Activated B cell treated with CpG ODN at 0.5 μM for 24 hours (primary cell): ENCODE results near the gene MEF2B. TPM values are rescaled to one million over a fixed set of nuclear protein-coding genes. Genes with fewer than 3 reads are reported as not detected.
A peak's percentile ranks its signal among the peaks of the same experiment; 100 is the strongest.

Source experiments
- ATAC-seq: fragments of 200-7000 bp; cut with Tn5 transposase; one replicate; pipeline ENCODE4 v1.10.0; 2021; ENCODE audit warnings: low read depth, mild to moderate bottlenecking, moderate library complexity
- CTCF ChIA-PET: fragments of 350-600 bp; sonication (Branson Sonifier 250); formaldehyde crosslinking; loops from one replicate; lab custom pipeline; 2021; ENCODE audit warnings: antibody characterized with exemption; lab: Charles Lee
- POLR2A ChIA-PET: fragments of 350-600 bp; sonication (Branson Sonifier 250); formaldehyde crosslinking; loops from one replicate; lab custom pipeline; 2021; ENCODE audit warnings: antibody characterized with exemption; lab: Charles Lee
- DNase-seq: peaks from one replicate; pipeline ENCODE4 v3.0.0; 2022
- H3K27ac Mint-ChIP-seq: one replicate; pipeline ENCODE4 v1.8.0; 2020; ENCODE audit warnings: mixed read lengths
- H3K27me3 Mint-ChIP-seq: one replicate; pipeline ENCODE4 v1.8.0; 2021; ENCODE audit warnings: mixed read lengths
- H3K36me3 Mint-ChIP-seq: one replicate; pipeline ENCODE4 v1.8.0; 2021; ENCODE audit warnings: low read depth, mixed read lengths
- H3K4me1 Mint-ChIP-seq: one replicate; pipeline ENCODE4 v1.8.0; 2021; ENCODE audit warnings: mixed read lengths
- H3K4me3 Mint-ChIP-seq: one replicate; pipeline ENCODE4 v1.8.0; 2020; ENCODE audit warnings: mild to moderate bottlenecking, mixed read lengths
- H3K9me3 Mint-ChIP-seq: one replicate; pipeline ENCODE4 v1.8.0; 2020; ENCODE audit warnings: mixed read lengths
- intact Hi-C: fragments of 100-400 bp; cut with micrococcal nuclease; formaldehyde crosslinking; loops from one replicate; pipeline ENCODE4 v1.15.1; 2024
- total RNA-seq: library from RNA; stranded (reverse); gene quantifications from 2 replicates; pipeline ENCODE4 v1.2.3, GENCODE V29; 2022
- TF ChIP-seq, protein P1 (sequence below): fragments of 200-600 bp; IDR thresholded peaks from one replicate; pipeline ENCODE4 v1.8.0; 2022; ENCODE audit warnings: antibody characterized with exemption, mild to moderate bottlenecking

Gene MEF2B
- total RNA-seq, 1 donor from 2014 or later: 15.5 TPM

DNA sequence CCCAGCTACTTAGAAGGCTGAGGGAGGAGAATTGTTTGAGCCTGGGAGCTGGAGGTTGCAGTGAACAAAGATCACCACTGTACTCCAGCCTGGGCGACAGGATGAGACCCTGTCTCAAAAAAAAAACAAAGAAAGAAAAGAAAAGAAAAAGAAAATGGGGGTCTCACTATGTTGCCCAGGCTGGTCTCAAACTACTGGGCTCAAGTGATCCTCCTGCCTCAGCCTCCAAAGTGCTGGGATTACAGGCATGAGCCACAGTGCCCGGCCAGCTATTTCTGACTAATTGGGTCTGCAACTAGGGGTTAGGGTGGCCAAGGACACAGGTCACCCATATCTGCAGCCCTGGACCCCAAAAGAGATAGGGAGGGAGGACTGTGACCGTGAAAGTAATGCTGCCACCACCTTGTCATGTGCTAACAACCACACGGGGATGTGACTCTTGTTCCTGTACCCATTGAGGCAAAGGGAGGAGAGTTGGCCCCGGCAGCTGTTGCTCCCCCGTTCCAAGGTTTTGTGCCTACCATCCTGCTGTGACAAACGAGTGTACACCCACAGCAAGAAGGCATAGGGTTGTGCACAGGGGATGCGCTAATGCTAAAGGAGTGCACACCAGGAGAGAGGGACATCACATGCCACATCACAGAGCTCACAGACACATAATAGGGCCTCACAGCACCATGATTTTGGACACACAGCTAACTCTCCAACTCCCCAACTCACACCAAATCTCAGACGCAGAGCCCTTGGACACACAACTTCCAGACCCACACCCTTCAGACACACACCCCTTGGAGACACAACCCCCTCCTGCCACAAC lies 619 bp downstream of the MEF2B start:
- ChIA-PET CTCF (interaction anchor here (1.0 to 1.6 kb wide), 5 partner anchors 14 to 116 kb away, joined by 3 to 8 read pairs (median 5); no protein-coding TSS in a partner anchor), POLR2A (interaction anchor here (0.5 to 3.1 kb wide), 7 partner anchors 9 to 281 kb away, joined by 3 to 48 read pairs (median 9); partner anchors contain the start of gene NR2C2AP)
- H3K4me1 Mint-ChIP-seq: peaks cover 32% of the 10 kb centered on the region
- no peaks in the 10 kb centered on the region for H3K27me3 Mint-ChIP-seq
- H3K36me3 Mint-ChIP-seq: no peaks in the 10 kb centered on the region
- intact Hi-C loops: loop anchor here (1.0 kb wide), 3 partner anchors 9 to 23 kb away; no protein-coding TSS in a partner anchor
- no peak overlapping the region for H3K27ac Mint-ChIP-seq
- peak overlapping the region; percentile 83 for H3K4me3 Mint-ChIP-seq
- no peaks in the 10 kb centered on the region for H3K9me3 Mint-ChIP-seq
- TF ChIP-seq, protein P1, sequence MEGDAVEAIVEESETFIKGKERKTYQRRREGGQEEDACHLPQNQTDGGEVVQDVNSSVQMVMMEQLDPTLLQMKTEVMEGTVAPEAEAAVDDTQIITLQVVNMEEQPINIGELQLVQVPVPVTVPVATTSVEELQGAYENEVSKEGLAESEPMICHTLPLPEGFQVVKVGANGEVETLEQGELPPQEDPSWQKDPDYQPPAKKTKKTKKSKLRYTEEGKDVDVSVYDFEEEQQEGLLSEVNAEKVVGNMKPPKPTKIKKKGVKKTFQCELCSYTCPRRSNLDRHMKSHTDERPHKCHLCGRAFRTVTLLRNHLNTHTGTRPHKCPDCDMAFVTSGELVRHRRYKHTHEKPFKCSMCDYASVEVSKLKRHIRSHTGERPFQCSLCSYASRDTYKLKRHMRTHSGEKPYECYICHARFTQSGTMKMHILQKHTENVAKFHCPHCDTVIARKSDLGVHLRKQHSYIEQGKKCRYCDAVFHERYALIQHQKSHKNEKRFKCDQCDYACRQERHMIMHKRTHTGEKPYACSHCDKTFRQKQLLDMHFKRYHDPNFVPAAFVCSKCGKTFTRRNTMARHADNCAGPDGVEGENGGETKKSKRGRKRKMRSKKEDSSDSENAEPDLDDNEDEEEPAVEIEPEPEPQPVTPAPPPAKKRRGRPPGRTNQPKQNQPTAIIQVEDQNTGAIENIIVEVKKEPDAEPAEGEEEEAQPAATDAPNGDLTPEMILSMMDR: no peak
- ATAC-seq (peak; percentile 9), DNase-seq (no peak)

DNA sequence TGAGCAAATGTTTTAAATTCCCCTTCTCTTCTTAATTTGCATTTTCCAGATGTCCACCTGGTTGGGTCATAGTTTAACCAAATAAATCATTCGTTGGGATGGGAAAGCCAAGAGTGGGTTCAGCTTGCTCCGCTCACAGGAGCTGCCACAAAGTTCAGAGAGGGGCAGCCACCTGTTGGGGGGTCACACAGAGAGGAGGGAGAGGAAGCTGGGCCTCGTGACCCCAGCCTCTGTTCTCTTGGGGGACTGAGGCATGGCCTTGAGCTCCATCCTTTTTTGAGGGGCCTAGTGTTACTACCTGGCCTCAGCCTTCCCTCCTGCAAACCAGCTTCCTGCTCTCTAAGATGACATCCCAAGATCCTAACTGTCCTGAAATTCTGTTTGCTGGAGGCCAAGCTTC lies 2.5 kb downstream of the MEF2B start:
- Mint-ChIP-seq H3K4me3 (no peak overlapping the region), H3K9me3 (no peaks in the 10 kb centered on the region), H3K36me3 (no peaks in the 10 kb centered on the region), H3K27ac (no peak overlapping the region), H3K4me1 (peaks cover 35% of the 10 kb centered on the region), H3K27me3 (no peaks in the 10 kb centered on the region)
- intact Hi-C loops: no loop called here
- DNase-seq (no peak), ATAC-seq (no peak)
- TF ChIP-seq, protein P1: no peak
- CTCF ChIA-PET: no interaction called here
- POLR2A ChIA-PET: interaction anchor here (1.0 to 1.4 kb wide), 2 partner anchors 9 to 12 kb away, joined by 3 to 4 read pairs; no protein-coding TSS in a partner anchor

DNA sequence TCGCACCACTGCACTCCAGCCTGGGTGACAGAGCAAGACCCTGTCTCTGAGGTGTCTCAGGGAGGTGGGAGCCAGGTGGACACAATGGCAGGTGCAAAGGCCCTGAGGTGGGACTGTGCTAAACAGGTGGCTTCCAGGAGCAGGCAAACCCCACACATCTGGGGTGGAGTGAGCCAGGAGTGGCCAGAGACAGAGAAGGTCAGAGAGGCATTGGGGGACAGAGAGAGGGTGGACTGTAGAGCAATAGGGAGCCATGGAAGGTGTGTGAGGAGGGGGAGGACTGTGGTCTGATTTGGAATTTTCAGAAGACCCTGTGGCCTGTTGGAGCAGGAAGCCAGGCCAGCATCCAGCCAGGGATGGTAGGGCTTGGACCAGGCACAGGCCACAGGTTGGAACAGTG lies 4.7 kb downstream of the MEF2B start:
- ChIA-PET CTCF (interaction anchor here (2.6 kb wide), 1 partner anchor 9 kb away, joined by 10 read pairs; no protein-coding TSS in a partner anchor), POLR2A (no interaction called here)
- ATAC-seq: no peak

DNA sequence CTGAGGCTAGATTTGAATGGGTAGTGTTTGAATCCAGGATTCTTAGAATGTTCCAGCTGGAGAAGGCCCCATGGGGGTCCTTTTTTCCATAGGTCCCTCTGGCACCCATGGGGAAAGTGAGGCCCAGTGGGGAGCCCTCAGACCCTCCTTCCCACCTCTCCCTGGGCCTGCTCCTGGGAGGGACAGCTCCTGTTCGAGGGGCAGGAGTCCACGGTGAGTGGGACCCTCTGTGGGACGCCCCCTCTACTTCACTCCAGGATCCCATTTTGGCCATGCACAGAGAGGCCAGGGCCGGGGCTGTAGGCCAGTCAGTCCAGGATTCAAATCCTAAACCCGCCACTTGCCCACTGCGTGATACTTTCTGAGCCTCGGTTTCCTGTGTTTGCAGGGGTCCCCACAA lies 7.6 kb downstream of the MEF2B start:
- Mint-ChIP-seq H3K36me3 (no peaks in the 10 kb centered on the region), H3K4me3 (no peak overlapping the region), H3K9me3 (no peaks in the 10 kb centered on the region), H3K27me3 (no peaks in the 10 kb centered on the region), H3K4me1 (peaks cover 41% of the 10 kb centered on the region), H3K27ac (peak overlapping the region; percentile 73)
- intact Hi-C loops: no loop called here
- CTCF ChIA-PET: interaction anchor here (1.4 to 7.5 kb wide), 2 partner anchors 12 to 16 kb away, joined by 3 to 53 read pairs; no protein-coding TSS in a partner anchor
- POLR2A ChIA-PET: interaction anchor here (0.8 to 0.9 kb wide), 2 partner anchors 8 to 98 kb away, joined by 3 to 4 read pairs; no protein-coding TSS in a partner anchor
- DNase-seq (no peak), ATAC-seq (no peak)
- TF ChIP-seq, protein P1: no peak

More for the DNA sequence above, 4.7 kb downstream of the MEF2B start:
- Mint-ChIP-seq H3K9me3 (no peaks in the 10 kb centered on the region), H3K4me1 (peaks cover 38% of the 10 kb centered on the region), H3K27ac (no peak overlapping the region), H3K27me3 (no peaks in the 10 kb centered on the region), H3K36me3 (no peaks in the 10 kb centered on the region), H3K4me3 (no peak overlapping the region)
- TF ChIP-seq, protein P1: no peak
- intact Hi-C loops: no loop called here
- no peak for DNase-seq
